ENCODE results near the gene CALCOCO1.

CALCOCO1 gene

DNA sequence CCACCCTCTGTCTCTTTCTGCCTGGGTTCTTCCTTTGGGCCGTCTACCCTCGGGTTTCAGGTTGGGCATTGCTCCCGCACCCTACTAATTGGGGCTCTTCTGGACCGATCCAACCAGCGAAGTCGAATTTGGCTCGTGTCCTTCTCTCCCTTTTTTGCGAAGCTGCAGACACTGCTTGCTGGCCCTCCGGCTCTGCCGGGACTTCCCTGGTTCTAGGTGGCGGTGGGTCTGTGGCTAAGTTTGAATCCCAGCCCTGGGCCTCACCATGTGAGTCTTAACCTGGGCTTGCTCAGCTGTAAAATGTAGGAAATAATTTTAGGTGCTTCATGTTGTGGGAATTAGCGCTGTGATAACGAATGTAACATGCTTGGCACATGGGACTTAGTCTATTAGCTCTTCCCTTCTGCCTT is 24.9 kb upstream of the CALCOCO1 start:
- DNase-seq (ENCODE audit: low spot score) = no peak

DNA sequence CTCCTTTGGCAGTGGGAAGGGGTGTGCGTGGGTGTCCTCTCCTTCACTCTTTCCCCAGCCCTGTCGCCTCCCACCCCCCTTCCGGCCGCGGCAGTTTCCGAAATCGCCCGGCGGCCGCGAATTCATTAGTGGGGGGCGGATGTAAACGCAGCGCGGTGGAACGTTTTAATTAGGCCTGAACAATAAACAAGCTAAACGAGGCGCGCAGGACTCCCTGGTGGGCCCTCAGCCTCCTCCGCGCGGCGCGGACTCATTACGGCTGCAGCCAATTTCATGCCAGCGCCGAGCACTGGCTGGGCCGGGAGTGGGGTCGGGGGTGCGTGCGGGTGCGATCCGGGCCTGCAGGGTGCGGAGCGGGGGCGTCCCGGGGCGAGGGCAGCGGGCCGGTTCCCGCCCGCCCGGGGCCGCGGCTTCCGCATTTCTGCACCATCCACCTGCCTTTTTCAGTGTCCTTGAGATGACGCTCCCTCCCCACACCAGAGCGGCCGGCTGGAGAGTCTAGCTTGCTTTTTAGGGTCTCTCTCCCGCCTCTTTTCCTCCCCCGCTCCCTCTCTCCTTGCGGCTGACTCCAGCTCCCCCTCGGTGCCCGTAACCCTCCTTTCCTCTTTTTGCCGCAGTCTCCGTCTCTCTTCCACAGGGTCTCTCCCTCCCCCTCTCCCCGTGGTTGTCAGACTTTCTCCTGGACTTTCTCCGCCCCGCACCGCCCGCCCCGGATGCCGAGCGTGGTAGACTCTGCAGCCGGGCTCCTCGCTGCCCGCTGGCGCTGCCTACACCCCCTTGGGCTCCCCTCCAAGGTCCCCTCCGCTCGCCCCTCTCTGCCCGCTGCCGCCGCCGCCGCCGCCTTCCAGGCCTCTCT is 24.3 kb upstream of the CALCOCO1 start, which contains the start of gene CISTR:
Gene CISTR, minus strand, starts transcription at position 644 of the 856 bp plus-strand sequence.
- no peak for DNase-seq (ENCODE audit: low spot score)

DNA sequence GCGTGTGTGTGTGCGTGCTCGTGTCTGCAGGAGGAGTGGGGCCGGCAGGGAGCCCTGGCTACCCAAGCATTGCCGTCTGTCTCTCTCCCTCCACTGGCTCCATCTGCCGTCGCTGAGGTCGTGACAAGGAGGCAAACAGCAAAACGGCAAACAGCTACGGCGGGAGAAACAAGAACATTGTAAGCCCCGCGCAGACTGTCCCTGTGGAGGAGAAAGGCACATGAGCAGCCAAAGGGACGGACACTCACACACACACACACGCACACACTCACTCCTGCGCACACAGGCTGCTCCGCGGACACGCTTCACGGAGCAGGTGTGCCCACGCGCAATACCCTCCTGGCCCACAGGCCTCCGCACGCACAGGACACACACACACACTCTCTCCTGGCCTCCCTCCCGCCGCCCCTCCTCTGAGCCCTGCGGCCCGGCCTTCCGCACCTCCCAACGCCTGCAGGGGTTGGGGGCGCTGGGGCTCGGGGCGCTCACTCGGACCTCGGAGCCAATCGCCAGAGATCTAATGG is 23.6 kb upstream of the CALCOCO1 start:
- peak; percentile 37 for DNase-seq (ENCODE audit: low spot score)

DNA sequence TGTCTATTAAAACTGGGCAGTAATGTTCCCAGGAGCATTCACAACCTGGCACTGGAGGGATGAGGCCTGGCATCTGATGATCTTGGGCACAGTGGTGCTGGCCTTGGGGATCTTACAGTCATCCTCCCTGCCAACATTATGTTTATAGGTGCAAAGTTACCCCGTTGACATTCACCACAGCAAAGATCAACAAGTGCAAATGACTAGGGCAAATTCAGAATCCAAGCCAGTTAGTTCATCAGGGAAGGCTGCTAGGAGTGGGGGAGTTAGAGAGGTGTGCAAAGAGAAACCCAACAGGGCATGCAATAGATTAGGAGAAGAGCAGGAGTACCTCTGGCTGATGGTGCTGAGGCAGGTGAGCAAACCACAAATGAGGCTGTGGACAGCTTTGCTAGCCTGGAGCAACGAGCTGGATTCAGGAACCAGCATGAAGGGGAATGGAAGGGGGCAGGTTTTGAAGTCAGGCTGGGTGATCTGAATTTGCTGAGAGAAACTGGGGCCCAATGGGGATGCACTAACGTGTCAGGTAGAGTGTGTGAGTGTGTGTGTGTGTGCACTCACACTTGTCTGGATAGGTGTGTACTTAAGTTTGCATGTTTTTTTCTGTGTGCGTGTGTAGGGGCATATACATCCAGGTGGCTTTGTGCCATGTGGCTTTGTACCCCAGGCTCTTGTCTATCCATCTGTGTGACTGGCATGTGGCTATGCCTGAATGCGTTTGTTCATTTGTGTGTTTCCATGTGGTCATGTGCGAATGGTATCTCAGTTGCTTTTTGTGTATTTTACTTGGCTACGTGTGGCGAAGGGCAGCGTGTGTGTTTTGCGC is 22.9 kb upstream of the CALCOCO1 start:
- DNase-seq (ENCODE audit: low spot score) = no peak

DNA sequence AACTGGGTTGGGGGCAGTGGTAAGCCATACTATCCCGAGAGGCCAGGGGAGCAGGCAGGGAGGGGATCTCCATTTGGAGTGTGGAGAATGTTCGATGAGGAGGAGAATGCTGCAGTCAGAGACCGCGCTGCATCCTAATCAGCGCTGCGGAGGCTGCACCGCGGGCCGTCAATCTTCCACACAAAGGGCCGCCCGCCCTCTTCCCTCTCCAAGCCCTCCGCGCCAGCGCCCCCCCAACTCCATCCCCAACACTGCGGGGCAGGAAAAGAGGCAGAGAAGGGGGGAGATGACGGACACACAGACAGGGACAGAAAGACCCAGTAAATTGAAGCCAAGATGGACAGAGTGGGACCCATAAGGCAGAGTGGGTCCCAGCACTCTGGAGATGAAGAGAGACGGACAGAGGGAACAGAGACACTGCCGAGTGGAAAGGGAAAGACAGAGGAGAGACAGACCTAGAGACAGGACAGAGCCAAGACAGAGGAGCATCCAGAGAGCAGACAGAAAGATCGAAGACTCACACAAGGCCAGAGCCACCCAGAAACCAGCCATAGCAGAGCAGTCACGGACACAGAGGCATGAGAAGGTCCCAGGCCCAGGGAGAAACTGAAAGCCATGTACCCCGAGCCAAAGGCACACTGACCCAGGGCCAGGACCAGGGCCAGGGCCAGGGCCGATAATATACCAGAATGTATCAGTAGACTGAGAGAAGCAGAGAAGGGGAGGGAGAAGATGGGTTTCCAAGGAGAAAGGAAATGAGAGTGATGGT is 21.0 kb upstream of the CALCOCO1 start:
- no peak for DNase-seq (ENCODE audit: low spot score)

DNA sequence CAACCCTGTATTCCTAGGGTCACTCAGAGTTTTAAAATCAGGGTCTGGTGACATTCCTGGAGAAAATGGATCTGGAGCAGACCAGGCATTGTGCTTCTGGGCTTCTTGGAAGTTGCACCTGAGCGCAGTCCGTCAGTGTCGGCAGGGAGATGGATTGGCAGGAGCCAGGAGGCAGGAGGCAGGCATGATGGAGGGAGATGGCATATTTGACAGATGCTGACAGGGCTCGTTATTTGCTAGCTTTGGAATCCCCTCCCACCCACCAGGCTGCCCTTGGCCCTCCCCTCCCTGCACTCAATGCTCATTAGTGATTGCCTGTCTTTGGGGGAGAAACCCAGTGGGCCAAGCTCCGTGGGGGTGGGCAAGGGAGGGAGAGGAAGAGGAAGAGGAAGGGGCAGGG is 19.8 kb upstream of the CALCOCO1 start:
- no peak for DNase-seq (ENCODE audit: low spot score)

DNA sequence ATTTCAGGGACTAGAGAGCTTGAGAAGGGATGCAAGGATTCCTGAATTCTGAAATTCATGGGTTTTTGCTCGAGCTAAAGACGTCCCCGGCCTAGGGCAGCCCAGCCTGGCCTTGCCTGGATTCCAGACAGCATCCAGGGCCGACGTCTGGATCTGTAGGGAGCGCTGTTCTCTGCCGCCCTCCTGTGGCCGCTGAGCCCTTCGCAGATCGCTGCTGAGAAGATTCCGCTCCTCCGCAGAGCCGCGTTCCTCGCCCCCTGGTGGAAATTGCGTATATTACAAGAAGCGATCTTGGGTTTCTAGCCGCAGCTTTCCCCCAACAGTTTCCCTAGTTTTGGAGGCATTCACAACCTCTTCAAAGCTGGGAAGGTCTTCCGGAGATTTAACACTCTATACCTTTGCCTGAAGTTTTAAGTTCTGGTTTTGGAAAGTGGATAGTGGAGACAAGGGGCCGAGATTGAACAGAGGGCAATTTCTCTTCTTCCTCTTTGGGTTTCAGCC is 19.4 kb upstream of the CALCOCO1 start:
- DNase-seq (ENCODE audit: low spot score) = peak; percentile 84

DNA sequence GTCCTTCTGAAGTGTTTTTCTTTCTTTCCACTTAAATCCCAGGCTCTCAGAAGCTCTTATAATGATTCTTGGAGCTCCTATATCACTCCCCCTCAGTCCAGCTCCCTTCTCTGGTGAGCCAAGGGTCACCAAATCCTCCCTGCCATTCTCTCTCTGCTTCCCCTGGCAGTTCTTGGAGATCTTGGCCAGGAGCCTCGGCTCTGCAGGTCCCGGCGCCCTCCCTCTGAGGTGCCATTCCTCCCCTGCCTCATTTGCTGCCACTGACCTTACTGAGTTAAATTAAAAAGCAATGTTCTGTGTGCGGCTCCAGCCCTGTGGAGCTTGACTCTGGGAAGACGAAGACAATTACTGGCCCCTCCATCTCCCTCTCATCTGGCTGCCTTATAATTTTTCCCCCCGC is 17.5 kb upstream of the CALCOCO1 start:
- DNase-seq (ENCODE audit: low spot score) = no peak

DNA sequence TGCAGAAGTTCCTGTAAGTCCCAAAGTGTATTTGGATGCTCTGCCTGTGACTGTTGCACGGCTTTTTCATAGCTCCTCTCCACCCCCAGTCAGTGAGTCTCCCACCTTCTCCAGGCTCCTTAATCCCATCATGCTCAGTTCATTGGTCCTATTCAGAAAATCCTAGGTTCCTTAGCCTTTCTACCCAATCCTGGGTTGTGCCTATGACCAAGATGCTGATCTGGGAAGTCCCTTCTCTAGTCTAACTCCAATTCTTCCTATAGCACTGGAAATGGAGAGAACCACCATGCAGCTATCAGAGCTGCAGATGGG is 16.8 kb upstream of the CALCOCO1 start:
- no peak for DNase-seq (ENCODE audit: low spot score)

DNA sequence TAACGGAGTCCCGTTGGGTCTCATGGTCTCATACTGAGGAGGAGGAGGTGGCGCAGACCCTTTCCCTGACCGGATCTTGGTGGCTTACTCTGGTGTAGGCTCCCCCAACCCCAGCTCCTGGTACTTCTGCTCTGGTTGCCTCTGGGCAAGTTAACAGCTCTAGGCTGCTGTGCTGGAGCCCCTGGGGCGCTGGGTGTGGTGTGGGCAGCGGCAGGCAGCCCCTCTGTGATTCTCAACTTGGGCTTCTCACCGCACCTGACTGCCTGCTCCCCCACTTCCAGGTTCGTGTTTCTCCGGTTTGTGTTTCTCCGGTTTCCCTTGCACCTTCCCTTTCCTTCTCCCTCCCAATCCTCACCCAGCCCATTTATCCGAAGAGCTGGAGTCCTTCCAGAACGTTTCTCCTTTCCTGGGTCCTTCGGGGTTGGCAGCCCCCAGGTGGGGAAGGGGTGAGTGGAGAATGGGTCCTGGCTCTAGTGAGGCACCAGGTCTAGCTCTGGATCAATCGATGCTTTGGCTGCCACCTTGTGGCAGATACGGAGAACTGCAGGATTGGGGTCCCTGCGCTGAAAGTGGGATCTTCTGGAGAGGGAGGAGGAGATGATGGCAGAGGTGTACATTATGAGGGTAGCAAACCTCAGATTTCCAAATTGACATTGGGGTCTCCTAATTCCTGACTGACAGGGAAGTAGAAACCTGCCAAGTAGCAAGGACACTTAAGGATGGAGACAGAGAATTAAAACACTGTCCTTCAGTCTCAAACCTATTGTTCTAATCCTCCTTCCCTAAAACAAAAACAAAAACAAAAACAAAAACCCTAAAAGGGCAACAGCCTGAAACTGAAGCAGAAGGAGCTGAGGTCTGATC is 16.2 kb upstream of the CALCOCO1 start:
- peak; percentile 59 for DNase-seq (ENCODE audit: low spot score)

DNA sequence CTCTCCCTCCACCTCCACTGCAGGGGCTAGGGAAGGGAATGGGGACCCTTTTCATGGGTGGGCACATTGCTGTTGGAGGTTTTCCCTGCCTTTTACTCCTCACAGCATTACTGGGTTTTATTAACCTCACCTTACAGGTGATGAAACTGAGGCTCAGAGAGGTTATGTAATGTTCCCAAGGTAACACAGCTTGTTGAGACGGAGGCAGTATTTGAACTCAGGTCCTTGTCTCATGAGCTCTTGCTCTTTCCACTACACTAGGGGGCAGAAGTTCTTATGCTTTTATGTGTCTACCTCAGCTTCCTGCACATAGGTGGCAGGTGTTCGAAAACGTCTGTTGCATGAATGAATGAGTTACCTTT is 12.9 kb upstream of the CALCOCO1 start:
- DNase-seq (ENCODE audit: low spot score) = no peak

DNA sequence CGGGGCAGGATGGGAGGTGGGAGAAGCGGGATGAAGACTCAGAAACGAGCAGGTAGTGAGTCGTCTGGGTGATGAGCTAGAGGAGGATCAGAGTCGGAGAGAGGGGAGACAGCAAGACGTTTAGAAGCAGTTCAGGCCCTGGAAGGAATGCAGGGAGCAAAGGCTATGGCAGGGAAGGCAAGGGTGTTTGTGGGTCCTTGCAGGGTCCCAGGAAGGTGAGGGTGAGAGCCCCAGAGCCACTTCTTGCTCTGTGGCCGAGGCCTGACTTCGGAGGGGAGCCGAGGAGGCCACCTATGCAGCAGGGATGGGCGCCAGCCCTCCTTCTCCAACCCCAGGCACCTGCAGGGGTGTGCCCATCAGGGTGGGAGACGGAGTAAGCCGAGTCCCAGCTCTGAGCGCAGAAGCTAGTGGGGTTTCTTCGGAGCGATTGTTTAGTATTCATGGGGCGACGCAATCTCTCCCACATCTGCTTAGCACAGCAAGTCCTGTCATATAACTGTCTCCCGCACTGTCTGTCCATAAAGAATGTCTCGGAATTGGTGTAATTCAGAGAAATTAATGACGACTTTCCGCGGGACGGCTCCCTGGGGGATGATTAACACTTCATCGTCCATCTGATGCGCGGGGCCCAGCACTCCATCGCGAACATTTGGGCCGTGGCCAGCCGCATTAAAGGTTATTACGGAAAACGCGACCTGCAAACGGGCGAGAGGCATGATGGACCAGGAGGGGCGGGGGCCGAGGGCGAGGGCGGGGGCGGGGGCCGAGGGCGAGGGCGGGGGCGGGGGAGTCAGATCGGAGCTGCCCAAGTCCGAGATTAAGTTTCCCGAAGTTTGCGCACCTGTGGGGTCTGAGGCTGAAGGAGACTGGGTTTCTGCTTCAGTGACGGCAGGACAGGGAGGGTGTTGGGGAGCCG is 12.2 kb upstream of the CALCOCO1 start:
- DNase-seq (ENCODE audit: low spot score) = no peak

DNA sequence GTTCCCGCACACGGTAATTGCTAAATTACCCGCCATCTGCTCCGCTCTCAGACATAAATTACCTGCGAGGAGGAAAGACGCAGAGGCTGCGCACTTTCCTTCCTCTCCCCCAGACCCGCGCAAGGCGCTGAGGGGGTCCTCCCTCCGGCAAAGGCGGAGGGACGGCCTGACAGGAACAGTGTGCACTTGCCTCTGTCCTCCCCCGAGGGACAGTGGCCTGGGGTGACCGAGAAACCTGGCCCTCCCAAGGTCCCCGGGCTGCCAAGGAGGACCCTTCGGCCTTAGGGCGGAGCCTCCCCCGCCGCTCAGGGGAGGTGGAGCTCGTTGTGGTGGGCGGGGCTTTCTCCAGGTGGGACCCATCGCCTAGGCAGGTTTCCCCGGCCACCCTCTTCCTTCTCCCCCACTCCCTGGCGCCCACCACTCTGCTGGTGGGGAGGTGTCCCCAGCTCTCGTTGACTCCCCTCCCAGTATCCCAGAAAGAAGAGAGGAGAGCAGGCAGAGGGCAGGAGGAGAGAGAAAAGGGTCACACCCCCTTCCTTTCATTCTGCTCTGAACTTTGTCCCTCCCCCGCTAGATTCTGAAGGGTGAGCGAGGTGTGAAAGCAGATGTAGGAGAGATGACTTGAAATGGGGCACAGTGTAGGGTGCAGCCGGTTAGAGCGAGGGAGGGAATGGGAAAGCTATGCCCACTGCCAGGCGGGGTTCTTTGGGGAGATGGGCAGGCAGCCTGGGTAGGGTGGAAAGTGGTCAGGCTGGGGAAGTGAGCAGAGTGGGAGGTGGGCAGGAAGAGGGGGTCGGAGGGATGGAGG is 11.4 kb upstream of the CALCOCO1 start:
- no peak for DNase-seq (ENCODE audit: low spot score)

DNA sequence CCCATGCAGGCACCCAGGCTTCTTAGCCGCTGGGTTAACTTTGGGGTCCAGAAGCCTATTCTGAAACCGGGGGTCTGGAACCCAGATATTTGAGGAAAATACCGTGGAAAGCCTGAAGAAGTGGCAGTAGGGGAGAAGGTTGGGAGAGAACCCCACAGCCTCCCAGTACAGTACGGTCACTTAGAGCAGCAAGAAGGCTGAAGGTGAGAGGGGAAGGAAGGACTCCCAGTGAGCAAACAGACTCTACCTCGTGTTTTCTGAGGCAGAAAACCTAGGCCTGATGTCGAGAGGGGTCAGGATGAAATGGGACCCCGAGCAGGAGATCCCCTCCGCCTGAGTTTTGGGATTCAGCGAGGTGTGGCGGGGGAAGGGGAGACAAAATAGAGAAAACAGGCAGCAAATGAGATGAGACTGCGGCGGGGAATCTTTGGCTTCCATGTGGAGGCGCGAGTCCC is 10.7 kb upstream of the CALCOCO1 start:
- no peak for DNase-seq (ENCODE audit: low spot score)

DNA sequence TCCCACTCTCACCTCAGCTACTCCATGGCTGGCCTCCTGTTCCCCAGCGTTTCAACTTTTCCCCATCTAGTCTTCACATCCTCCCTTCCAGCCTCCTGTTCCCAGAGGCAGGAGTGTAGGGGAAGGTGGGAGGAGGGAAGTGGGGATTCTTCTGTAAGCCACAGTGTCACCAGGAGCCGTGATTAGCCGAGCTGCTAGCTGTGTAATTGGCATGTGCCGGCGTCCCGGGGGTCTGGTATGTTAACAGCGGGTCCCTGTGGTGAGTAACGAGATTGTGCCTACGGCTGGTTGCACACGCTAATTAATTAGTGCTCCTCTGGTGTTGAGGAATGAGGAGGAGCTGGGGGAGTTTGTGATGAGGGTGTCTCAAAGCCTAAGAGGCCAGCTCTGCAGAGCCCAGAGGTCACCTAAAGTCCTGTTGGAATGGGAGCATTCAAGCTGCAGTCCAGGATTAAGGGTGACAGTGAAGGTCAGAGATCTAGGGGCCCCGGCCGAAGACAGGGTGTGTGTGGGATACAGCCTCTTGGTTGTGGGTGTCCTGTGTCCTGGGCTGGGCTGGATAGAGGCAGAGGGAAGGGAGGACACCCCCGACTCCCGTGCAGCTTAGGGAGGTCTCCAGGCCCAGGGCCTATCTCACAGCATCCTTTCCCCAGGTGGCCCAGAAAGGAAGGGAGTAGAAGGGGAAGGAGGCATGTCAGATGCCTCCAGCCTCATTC is 10.0 kb upstream of the CALCOCO1 start:
- DNase-seq (ENCODE audit: low spot score) = no peak

DNA sequence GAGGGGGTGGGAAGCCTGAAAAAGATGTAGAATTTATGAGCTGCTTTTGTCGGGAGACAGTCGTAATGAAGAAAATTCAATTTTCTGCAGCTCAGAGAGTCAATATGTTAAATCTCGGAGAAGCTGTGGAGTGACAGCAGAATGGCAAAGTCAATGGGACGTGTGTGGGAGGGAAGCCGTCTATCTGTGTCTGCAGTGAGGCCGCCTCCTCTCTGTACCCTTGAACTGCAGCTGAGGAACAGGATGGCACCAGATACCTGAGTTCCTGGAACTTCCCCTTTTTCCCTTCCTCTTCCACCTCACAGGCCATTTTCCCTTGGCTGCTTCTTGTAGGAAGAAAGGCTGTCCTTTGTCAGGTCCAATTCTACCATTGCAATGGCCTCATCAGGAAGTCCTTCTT is 9.3 kb upstream of the CALCOCO1 start:
- DNase-seq (ENCODE audit: low spot score) = no peak

DNA sequence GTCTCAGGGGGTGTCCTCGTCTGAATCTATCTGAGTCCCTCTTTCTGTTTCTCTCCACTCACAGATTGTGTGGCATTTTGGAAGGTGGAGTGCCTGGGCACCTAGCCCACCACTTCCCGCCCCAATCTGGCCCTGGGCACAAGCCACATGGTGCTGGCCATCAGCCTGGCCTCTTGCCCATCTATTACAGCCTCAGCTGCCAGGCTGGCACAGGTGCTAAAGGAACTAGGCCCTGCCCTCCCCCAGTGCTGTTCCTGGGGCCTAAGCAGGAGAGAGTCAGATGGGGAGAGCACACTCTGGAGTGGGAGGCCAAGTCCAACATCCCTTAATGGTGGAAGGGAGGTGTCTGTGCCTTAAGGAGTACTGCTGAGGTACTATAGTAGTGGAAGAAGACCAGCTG is 8.3 kb upstream of the CALCOCO1 start:
- no peak for DNase-seq (ENCODE audit: low spot score)

DNA sequence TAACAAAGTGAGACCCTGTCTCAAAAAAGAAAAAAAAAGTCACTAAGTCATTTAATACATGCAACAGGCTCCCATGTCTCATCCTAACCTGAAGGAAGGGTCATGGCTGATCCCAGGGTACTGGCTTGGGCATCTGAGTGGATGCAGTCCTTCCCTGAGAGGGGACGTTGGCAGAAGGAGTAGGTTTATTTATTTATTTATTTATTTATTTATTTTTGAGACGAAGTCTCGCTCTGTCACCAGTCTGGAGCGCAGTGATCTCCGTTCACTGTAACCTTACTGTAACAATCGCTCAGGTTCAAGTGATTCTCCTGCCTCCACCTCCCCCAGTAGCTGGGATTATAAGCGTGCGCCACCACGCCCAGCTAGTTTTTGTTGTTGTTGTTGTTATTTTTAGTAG is 7.2 kb upstream of the CALCOCO1 start:
- DNase-seq (ENCODE audit: low spot score) = no peak

DNA sequence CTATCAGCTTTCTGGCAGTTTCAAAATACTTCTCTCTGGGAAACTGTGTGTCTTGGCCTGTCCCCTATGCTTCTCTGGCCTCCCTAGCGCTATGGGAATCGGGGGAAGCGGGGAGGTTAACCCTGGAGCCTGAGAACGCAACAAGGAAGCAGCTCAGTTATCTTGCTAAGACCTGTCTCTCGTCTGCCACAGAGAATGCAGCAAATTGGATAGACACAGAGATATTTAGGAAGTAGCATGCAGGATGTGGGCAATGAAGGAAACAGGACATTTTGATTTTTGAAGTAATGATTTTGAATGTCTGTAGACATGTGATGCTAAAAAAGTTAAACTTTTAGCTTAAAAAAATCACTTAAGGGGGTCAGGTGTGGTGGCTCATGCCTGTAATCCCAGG is 6.6 kb upstream of the CALCOCO1 start:
- no peak for DNase-seq (ENCODE audit: low spot score)
